ENCODE data around the gene B9D2. TPM values are rescaled to one million over a fixed set of nuclear protein-coding genes. Genes with fewer than 3 reads are reported as not detected.

The B9D2 gene
- total and polyA plus RNA-seq, 2 of the 4 experiments (the other 2 are of a cell fraction): 6.1 to 9.7 TPM

- TF ChIP-seq RCOR1 (IDR thresholded peaks at IDR 0.05; ENCODE audit: insufficient replicate concordance, low read length) (no peak), CTCF (conservative IDR thresholded peaks at IDR 0.05; ENCODE audit: low read depth, low read length) (no peak), ELK1 (IDR thresholded peaks at IDR 0.05; ENCODE audit: borderline replicate concordance, low read depth, low read length) (no peak), CHD1 (IDR thresholded peaks at IDR 0.05; ENCODE audit: low read depth, low read length) (no peak), MAZ (IDR thresholded peaks at IDR 0.05; ENCODE audit: borderline replicate concordance, low read depth, low read length) (no peak), POLR2A (IDR thresholded peaks at IDR 0.05; ENCODE audit: low read depth, low read length) (no peak), MAFK (IDR thresholded peaks at IDR 0.05; ENCODE audit: low read depth, low read length) (no peak), RFX5 (IDR thresholded peaks at IDR 0.05; ENCODE audit: low read depth, low read length) (no peak), BHLHE40 (IDR thresholded peaks at IDR 0.05; ENCODE audit: low read depth, low read length) (no peak), RAD21 (IDR thresholded peaks at IDR 0.05; ENCODE audit: low read length) (no peak), NFE2L2 (IDR thresholded peaks at IDR 0.05; ENCODE audit: low read depth, low read length) (no peak), SMC3 (IDR thresholded peaks at IDR 0.05; ENCODE audit: low read depth, low read length) (no peak)
- dilution Hi-C loops (cut with HindIII; ENCODE audit: low sequenced_read_pairs, unreplicated experiment): no loop called here
- peak overlapping the region; percentile 10; the same call in 1 of the 2 replicates for H2AK5ac ChIP-seq (ENCODE audit: low read depth, low read length)
- peaks cover 0 to 23% of the 10 kb centered on the region in 2 experiments; a peak in 3 of 4 replicates for H3K79me1 ChIP-seq (ENCODE audit: low read depth in 1 of 2, low read length in 2 of 2)
- H3K14ac ChIP-seq (replicated peaks; ENCODE audit: low read depth, low read length): 0 out of 2 replicates have a peak overlapping the region, but pooled peaks have one; percentile 90
- H3K27me3 ChIP-seq (ENCODE audit: control insufficient read depth, insufficient read depth, low read length): no peaks in the 10 kb centered on the region
- H3K4me3 ChIP-seq (ENCODE audit: insufficient read depth, low read depth, low read length): peak overlapping the region; percentile 75
- ChIA-PET POLR2A (ENCODE audit: unreplicated experiment) (no interaction called here), CTCF (no interaction called here)
- H3K18ac ChIP-seq (ENCODE audit: low read depth, low read length): peak overlapping the region; percentile 8; the same call in 1 of the 2 replicates
- no peak for DNase-seq
- peak overlapping the region in 1 of 2 experiments; percentile 54; a peak in 1 of 4 replicates for H4K8ac ChIP-seq (ENCODE audit: low read depth in 2 of 2, low read length in 2 of 2)
- no peak overlapping the region for H4K91ac ChIP-seq (ENCODE audit: insufficient read depth, low read depth, low read length)
- H3K4me2 ChIP-seq (ENCODE audit: low read depth, low read length): peak overlapping the region; percentile 92
- no peaks in the 10 kb centered on the region; the same call in 1 of the 2 replicates for H3K36me3 ChIP-seq (ENCODE audit: control insufficient read depth, insufficient read depth, low read length)
- H2BK20ac ChIP-seq (ENCODE audit: low read depth, low read length): no peak overlapping the region
- no peak overlapping the region for H2BK5ac ChIP-seq (ENCODE audit: low read depth, low read length, poor library complexity, severe bottlenecking)
- peak overlapping the region; percentile 19 for H4K5ac ChIP-seq (ENCODE audit: low read depth, low read length)
- H2BK120ac ChIP-seq (ENCODE audit: low read depth, low read length): no peak overlapping the region
- intact Hi-C loops (cut with micrococcal nuclease): no loop called here
- peaks cover 10% of the 10 kb centered on the region for H3K9me1 ChIP-seq (ENCODE audit: insufficient read depth, low read length)
- peak overlapping the region; percentile 67 for H3K9ac ChIP-seq (ENCODE audit: low read depth, low read length)
- H2AK9ac ChIP-seq (replicated peaks; ENCODE audit: low read depth, low read length, poor library complexity): peak overlapping the region; percentile 21
- H3K4me1 ChIP-seq (ENCODE audit: control insufficient read depth, insufficient read depth, low read length): peaks cover 9% of the 10 kb centered on the region
- H2BK15ac ChIP-seq (ENCODE audit: low read depth, low read length): no peak overlapping the region
- H3K23ac ChIP-seq (ENCODE audit: low read depth, low read length): peak overlapping the region; percentile 11; the same call in 1 of the 2 replicates
- H3K9me3 ChIP-seq (ENCODE audit: control insufficient read depth, insufficient read depth, low read length): no peaks in the 10 kb centered on the region
- in situ Hi-C loops (cut with MboI; ENCODE audit: low sequenced_read_pairs): no loop called here
- no peak; the same call in 1 of the 2 replicates for ATAC-seq (ENCODE audit: low read depth)
- H3K4ac ChIP-seq (ENCODE audit: low read depth, low read length): peak overlapping the region; percentile 78
- no peak overlapping the region for H3K56ac ChIP-seq (ENCODE audit: extremely low read depth, insufficient read depth, low read length)
- peak overlapping the region; percentile 97 for H2AFZ ChIP-seq (replicated peaks; ENCODE audit: low read length, poor library complexity)
- no peak overlapping the region; the same call in 1 of the 2 replicates for H3K27ac ChIP-seq (ENCODE audit: insufficient read depth, low read length)
- no TSS peak for BruUV-seq (replicated peaks)
- peaks cover 3% of the 10 kb centered on the region; the same call in 1 of the 2 replicates for H4K20me1 ChIP-seq (ENCODE audit: insufficient read depth, low read length)
- 75% methylated on average over 7 of the region's 8 CpGs; no CpG with 5 or more reads in 1 of the 2 experiments for WGBS, 2 experiments (ENCODE audit: extremely low coverage in 2 of 2, insufficient read length in 1 of 2)
These were observed 13.0 kb upstream of the B9D2 start for GRCh38 chr19:41376998-41377365.

Data from IMR-90 (cell line).